ENCODE measurements around the gene ARHGAP10.

The ARHGAP10 gene

GRCh38 chr4:147809211-147809610, 77.3 kb downstream of the ARHGAP10 start:
- TF ChIP-seq CEBPB (IDR thresholded peaks at IDR 0.05) = no peak
- TF ChIP-seq YY1 (IDR thresholded peaks at IDR 0.05; ENCODE audit: low read depth) = no peak
- no peak for TF ChIP-seq EP300 (IDR thresholded peaks at IDR 0.05; ENCODE audit: borderline replicate concordance)

- no peak for TF ChIP-seq TEAD4 (IDR thresholded peaks at IDR 0.05)
- no peak for TF ChIP-seq ZBTB7A (IDR thresholded peaks at IDR 0.05; ENCODE audit: low read depth)
- no peak for TF ChIP-seq USF1 (IDR thresholded peaks at IDR 0.05)
- no peak for TF ChIP-seq TAF1 (IDR thresholded peaks at IDR 0.05; ENCODE audit: low read depth)
- no peak for TF ChIP-seq MAX (IDR thresholded peaks at IDR 0.05)
- TF ChIP-seq NFIC (IDR thresholded peaks at IDR 0.05) = no peak
- no peak for TF ChIP-seq RAD21 (IDR thresholded peaks at IDR 0.05; ENCODE audit: low read depth)
- TF ChIP-seq CREB1 (IDR thresholded peaks at IDR 0.05; ENCODE audit: low read depth) = no peak
- no peak for TF ChIP-seq TCF12 (IDR thresholded peaks at IDR 0.05; ENCODE audit: low read depth)
- TF ChIP-seq EGR1 (IDR thresholded peaks at IDR 0.05) = no peak
- TF ChIP-seq YY1 (IDR thresholded peaks at IDR 0.05; ENCODE audit: low read depth) = no peak
- TF ChIP-seq EP300 (IDR thresholded peaks at IDR 0.05; ENCODE audit: borderline replicate concordance) = no peak
- TF ChIP-seq REST (IDR thresholded peaks at IDR 0.05; ENCODE audit: low read depth) = no peak
- TF ChIP-seq CEBPB (IDR thresholded peaks at IDR 0.05) = no peak
- TF ChIP-seq FOXM1 (IDR thresholded peaks at IDR 0.05; ENCODE audit: borderline replicate concordance, low read depth) = no peak
These were observed 80.0 kb downstream of the ARHGAP10 start for GRCh38 chr4:147811878-147812277.

GRCh38 chr4:147813109-147813773, 81.4 kb downstream of the ARHGAP10 start:
- TF ChIP-seq EP300 (IDR thresholded peaks at IDR 0.05; ENCODE audit: borderline replicate concordance) (no peak), ZBTB7A (IDR thresholded peaks at IDR 0.05; ENCODE audit: low read depth) (no peak), YY1 (IDR thresholded peaks at IDR 0.05; ENCODE audit: low read depth) (no peak), TEAD4 (IDR thresholded peaks at IDR 0.05) (no peak), CREB1 (IDR thresholded peaks at IDR 0.05; ENCODE audit: low read depth) (no peak), RAD21 (IDR thresholded peaks at IDR 0.05; ENCODE audit: low read depth) (no peak), NFIC (IDR thresholded peaks at IDR 0.05) (no peak), TAF1 (IDR thresholded peaks at IDR 0.05; ENCODE audit: low read depth) (no peak), USF1 (IDR thresholded peaks at IDR 0.05) (no peak), CEBPB (IDR thresholded peaks at IDR 0.05) (no peak), TCF12 (IDR thresholded peaks at IDR 0.05; ENCODE audit: low read depth) (no peak), EGR1 (IDR thresholded peaks at IDR 0.05) (no peak), FOXM1 (IDR thresholded peaks at IDR 0.05; ENCODE audit: borderline replicate concordance, low read depth) (no peak), MAX (IDR thresholded peaks at IDR 0.05) (no peak), REST (IDR thresholded peaks at IDR 0.05; ENCODE audit: low read depth) (no peak)

- TF ChIP-seq YY1 (IDR thresholded peaks at IDR 0.05; ENCODE audit: low read depth) (no peak), USF1 (IDR thresholded peaks at IDR 0.05) (no peak), REST (IDR thresholded peaks at IDR 0.05; ENCODE audit: low read depth) (no peak), ZBTB7A (IDR thresholded peaks at IDR 0.05; ENCODE audit: low read depth) (no peak), TEAD4 (IDR thresholded peaks at IDR 0.05) (no peak)
These were observed 82.1 kb downstream of the ARHGAP10 start for GRCh38 chr4:147813973-147814372.
